GM11168 (cell line): ENCODE data around the gene LIME1.

ENCODE experiments used
- in situ Hi-C: fragments of 300-500 bp; cut with MboI; formaldehyde crosslinking; loops from one replicate; pipeline ENCODE4 v1.12.0; 2022; ENCODE audit warnings: low sequenced_read_pairs; ENCODE audit not compliant: unreplicated experiment

LIME1 gene

DNA sequence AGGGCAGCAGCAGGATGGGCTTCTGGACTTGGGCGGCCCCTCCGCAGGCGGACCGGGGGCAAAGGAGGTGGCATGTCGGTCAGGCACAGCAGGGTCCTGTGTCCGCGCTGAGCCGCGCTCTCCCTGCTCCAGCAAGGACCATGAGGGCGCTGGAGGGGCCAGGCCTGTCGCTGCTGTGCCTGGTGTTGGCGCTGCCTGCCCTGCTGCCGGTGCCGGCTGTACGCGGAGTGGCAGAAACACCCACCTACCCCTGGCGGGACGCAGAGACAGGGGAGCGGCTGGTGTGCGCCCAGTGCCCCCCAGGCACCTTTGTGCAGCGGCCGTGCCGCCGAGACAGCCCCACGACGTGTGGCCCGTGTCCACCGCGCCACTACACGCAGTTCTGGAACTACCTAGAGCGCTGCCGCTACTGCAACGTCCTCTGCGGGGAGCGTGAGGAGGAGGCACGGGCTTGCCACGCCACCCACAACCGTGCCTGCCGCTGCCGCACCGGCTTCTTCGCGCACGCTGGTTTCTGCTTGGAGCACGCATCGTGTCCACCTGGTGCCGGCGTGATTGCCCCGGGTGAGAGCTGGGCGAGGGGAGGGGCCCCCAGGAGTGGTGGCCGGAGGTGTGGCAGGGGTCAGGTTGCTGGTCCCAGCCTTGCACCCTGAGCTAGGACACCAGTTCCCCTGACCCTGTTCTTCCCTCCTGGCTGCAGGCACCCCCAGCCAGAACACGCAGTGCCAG is 39.7 kb upstream of the LIME1 start, which contains the start of gene TNFRSF6B:
TSS of gene TNFRSF6B (plus strand) at position 25 of the 729 bp plus-strand sequence. CDS start at position 141, 116 bp downstream.
- in situ Hi-C loops = no loop called here

DNA sequence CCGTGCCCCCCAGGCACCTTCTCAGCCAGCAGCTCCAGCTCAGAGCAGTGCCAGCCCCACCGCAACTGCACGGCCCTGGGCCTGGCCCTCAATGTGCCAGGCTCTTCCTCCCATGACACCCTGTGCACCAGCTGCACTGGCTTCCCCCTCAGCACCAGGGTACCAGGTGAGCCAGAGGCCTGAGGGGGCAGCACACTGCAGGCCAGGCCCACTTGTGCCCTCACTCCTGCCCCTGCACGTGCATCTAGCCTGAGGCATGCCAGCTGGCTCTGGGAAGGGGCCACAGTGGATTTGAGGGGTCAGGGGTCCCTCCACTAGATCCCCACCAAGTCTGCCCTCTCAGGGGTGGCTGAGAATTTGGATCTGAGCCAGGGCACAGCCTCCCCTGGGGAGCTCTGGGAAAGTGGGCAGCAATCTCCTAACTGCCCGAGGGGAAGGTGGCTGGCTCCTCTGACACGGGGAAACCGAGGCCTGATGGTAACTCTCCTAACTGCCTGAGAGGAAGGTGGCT is 39.1 kb upstream of the LIME1 start:
- in situ Hi-C loops = no loop called here

- in situ Hi-C loops = no loop called here
Observed at GRCh38 chr20:63697868-63698545, 38.5 kb upstream of the LIME1 start.

DNA sequence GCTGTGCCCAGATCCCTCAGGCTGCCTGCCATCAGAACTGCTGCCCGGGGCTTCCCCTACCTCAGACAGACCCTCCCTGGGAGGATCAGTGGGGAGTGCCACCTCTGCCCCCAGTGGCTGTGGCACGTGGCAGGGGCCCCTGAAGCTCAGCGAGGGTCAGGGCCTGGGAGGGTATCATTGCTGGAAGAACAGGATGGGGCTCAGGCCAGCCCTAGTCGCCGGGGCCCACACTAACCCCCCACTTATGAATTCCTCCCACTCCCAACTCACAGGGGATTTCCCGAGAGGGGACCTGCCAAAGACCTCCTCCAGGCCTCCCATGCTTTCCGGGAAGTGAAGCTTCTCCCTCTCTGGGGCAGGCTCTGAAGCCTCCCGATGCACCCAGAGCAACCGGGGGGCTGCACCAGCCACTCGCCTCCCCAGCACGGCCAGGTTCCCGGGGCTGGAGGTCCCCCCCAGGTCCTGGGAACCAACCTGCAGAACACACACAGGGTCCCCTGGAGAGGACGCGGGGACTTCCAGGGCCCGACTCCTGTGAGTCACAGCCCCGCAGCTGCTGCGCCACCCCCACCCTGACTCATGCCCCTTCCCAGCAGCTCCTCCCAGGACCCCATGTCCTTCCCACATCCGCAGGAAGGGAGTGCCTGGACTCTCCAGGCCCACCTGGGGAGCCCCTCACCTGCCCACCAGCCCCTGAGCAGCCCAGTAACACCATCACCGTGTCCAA is 37.6 kb upstream of the LIME1 start:
- in situ Hi-C loops = no loop called here

DNA sequence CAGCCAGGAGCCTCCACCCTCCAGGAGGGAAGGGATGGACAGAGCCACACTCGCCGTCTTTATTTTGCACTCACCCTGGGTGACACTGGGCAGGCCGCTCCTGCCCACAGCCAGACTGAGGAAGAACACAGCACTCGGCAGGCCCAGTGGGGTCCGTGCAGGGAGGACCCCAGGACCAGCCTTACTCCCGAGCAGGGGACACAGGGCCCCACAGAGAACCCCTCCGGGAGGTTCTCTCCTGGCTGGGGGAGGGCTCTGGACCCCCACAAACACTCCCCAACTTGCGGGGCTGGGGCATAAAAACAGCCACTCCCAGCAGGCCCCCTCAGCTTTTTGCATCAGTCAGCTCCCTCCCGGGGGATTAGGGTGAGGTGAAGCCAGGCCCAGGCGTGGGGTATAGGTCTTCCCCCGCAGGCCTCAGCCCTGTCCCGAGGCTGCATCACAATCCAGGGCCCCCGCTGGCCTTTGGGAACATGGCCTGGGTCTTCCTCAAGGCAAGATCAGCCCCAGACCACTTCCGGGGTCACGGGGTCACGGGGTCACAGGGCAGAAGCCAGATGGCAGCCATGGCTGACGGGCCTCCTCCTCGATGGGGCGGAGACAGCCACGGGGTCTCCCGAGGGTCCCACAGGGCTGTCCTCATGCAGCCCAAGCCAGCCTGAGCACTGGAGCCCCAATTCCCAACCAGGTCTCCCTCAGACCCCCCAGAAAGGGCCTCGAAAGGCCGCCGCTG is 36.8 kb upstream of the LIME1 start:
- in situ Hi-C loops = loop anchor here (10.0 kb wide), 1 partner anchor 265 kb away; the partner anchor contains the start of gene ZNF512B

- in situ Hi-C loops = loop anchor here (10.0 kb wide), 1 partner anchor 264 kb away; the partner anchor contains the start of gene ZNF512B
Observed at GRCh38 chr20:63700199-63701050, 36.0 kb upstream of the LIME1 start.

DNA sequence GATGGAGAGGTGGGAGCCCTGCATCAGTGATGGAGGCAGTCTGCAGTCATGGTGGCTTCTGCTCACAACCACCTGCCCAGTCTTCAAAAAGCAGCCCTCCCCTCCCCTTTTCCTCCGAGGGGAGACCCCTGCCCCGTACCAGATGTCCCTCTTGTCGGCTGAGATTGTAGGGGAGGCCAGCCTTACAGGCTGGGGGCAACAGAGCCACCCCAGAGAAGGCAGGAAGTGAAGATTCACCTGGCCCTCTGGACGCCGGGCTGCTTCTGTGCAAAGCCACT is 35.5 kb upstream of the LIME1 start:
- in situ Hi-C loops = loop anchor here (10.0 kb wide), 1 partner anchor 264 kb away; the partner anchor contains the start of gene ZNF512B

- in situ Hi-C loops = loop anchor here (10.0 kb wide), 1 partner anchor 263 kb away; the partner anchor contains the start of gene ZNF512B
Observed at GRCh38 chr20:63701329-63702035, 35.0 kb upstream of the LIME1 start.

GRCh38 chr20:63702036-63702665 is 34.3 kb upstream of the LIME1 start:
- in situ Hi-C loops = loop anchor here (10.0 kb wide), 1 partner anchor 263 kb away; the partner anchor contains the start of gene ZNF512B

- in situ Hi-C loops = loop anchor here (10.0 kb wide), 1 partner anchor 262 kb away; the partner anchor contains the start of gene ZNF512B
Observed at GRCh38 chr20:63702751-63703470, 33.6 kb upstream of the LIME1 start.

GRCh38 chr20:63703471-63703975 is 32.9 kb upstream of the LIME1 start:
- in situ Hi-C loops = loop anchor here (10.0 kb wide), 1 partner anchor 261 kb away; the partner anchor contains the start of gene ZNF512B

DNA sequence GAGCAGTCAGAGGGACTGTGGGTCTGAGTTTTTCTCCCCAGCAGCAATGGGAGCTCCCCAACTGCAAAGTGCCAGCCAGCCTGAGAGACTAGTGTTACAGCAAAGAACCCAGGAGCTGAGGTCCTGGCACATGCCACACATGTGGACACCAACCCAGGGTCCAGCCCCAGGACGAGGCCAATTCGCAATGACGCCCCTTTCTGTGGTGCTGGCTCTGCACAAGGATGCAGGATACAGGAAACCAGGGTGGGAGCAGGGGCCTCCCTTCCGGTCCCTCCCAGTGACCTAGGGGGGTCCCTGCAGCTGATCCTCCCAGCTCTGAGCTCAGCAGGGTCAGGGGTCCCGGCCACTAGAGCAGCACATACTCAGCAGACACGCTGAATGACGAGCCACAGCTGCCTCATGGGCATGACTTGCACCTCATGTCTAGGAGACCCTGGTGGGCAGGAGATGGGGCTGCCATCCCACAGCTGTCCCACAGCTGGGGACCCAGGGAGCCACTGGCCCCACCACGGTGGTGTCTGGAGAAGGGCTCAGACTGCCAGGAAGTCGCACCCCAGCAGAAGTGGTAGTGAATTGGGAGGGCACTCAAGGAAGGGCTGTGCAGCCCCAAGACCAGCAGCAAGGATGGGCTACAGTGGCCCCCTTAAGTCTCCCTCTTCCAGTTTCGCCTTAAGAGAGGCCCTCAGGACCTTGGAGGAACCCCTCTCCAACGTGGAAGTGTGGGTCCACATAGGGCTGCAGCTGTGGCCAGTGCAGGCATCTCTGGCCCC is 32.3 kb upstream of the LIME1 start:
- in situ Hi-C loops = loop anchor here (10.0 kb wide), 1 partner anchor 261 kb away; the partner anchor contains the start of gene ZNF512B

DNA sequence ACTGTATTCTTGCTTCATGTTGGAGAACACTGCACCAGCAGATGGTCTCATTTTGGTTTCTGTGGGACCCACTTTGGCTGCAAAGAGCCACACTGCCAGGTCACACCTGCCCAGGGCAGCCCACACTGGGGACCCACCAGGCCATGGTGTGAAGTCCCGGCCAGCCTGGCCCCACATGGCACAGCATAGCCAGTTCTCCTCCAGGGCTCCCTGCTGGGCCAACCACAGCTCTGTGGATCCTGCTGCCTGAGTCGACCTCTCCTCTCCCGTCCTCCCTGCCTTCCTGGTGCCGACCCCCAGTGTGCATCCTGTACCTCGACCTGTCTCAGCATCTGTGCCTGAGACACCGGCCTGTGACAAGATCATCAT is 31.7 kb upstream of the LIME1 start:
- in situ Hi-C loops = loop anchor here (10.0 kb wide), 1 partner anchor 260 kb away; the partner anchor contains the start of gene ZNF512B

DNA sequence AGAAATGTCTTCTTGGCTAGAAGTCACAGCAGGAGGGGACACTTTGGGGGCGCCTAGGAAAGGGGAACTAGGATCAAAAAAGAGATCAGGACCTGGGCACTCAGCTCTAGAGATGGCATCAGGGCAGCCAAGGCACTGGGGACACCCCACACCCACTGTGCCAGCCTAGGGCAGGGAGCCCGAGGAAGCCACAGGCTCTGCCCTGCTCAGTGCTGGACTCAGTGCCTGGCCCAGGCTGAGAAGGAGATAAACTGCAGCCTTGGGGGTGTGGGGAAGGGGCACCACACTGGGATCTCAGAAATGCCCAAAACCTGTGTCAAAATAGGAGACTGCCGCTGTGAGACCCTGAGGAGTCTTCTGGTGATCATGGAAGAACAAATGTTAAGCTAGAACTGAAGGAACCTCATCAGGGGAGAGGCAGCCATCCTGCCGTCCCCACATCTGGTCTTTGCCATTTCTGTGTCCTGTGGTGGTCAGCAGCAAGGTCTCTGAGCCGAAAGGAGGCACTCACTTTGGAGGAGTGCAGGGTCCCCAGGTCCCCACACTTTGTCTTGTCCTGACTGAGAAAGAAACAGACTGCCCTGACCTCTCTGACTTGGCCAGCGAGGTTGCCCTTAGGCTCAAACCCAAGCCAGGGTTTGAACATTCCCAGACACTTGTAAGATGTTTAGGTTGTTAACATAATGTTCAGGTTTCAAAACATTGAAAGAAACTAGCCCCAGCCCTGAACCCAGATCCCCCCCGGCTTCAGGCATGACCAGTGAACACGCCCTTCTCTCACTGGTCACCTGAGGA is 31.0 kb upstream of the LIME1 start:
- in situ Hi-C loops = loop anchor here (10.0 kb wide), 1 partner anchor 259 kb away; the partner anchor contains the start of gene ZNF512B

- in situ Hi-C loops = loop anchor here (10.0 kb wide), 1 partner anchor 259 kb away; the partner anchor contains the start of gene ZNF512B
Observed at GRCh38 chr20:63706027-63706695, 30.3 kb upstream of the LIME1 start.
